IMR-90 (cell line): ENCODE data around the gene DUS3L. TPM values are rescaled to one million over a fixed set of nuclear protein-coding genes. Genes with fewer than 3 reads are reported as not detected.

Source experiments
- ATAC-seq: fragments of 200-7000 bp; cut with Tn5 transposase; 2 replicates; pipeline ENCODE4 v1.9.1; 2020; ENCODE audit warnings: low read depth, mild to moderate bottlenecking, moderate library complexity
- Bru-seq: library from RNA; stranded (reverse); fragments of 400-500 nt; gene quantifications from one replicate; lab custom pipeline; 2021; lab: Mats Ljungman, UMichigan
- BruChase-seq, 2 experiments: library from RNA; stranded (reverse); fragments of 400-500 nt; gene quantifications; one replicate each; lab custom pipeline; 2021; lab: Mats Ljungman, UMichigan
- BruUV-seq: library from RNA; stranded (reverse); fragments of 400-500 nt; replicated peaks from 2 replicates; lab custom pipeline; 2021; lab: Mats Ljungman, UMichigan
- CTCF ChIA-PET: fragments of 300-600 bp; formaldehyde crosslinking; extraction: SDS; loops from one replicate; lab custom pipeline; 2021; ENCODE audit warnings: antibody characterized with exemption; lab: Yijun Ruan, JAX
- POLR2A ChIA-PET: fragments of 300-600 bp; sonication (Branson Sonifier 250); formaldehyde crosslinking; loops from one replicate; lab custom pipeline; 2022; ENCODE audit warnings: antibody characterized with exemption; ENCODE audit not compliant: unreplicated experiment; lab: Charles Lee
- DNase-seq: peaks from one replicate; pipeline ENCODE4 v3.0.0; 2013
- H2AFZ ChIP-seq: replicated peaks from 2 replicates; pipeline ENCODE3; 2013; ENCODE audit warnings: low read length, mild to moderate bottlenecking; ENCODE audit not compliant: poor library complexity
- H2AK5ac ChIP-seq: 2 replicates; pipeline ENCODE4 v1.6.1; 2013; ENCODE audit warnings: low read depth, low read length, inconsistent platforms
- H2AK9ac ChIP-seq: replicated peaks from 2 replicates; pipeline ENCODE3; 2013; ENCODE audit warnings: mild to moderate bottlenecking, low read depth, low read length, moderate library complexity; ENCODE audit not compliant: poor library complexity
- H2BK120ac ChIP-seq: 2 replicates; pipeline ENCODE4 v1.6.1; 2013; ENCODE audit warnings: low read depth, low read length, inconsistent platforms
- H2BK15ac ChIP-seq: 3 replicates; pipeline ENCODE4 v1.6.1; 2013; ENCODE audit warnings: low read depth, low read length, inconsistent platforms
- H2BK20ac ChIP-seq: 2 replicates; pipeline ENCODE4 v1.6.1; 2013; ENCODE audit warnings: low read depth, mild to moderate bottlenecking, inconsistent platforms, low read length, moderate library complexity
- H2BK5ac ChIP-seq: 2 replicates; pipeline ENCODE4 v1.6.1; 2013; ENCODE audit warnings: mild to moderate bottlenecking, low read depth, low read length, inconsistent platforms; ENCODE audit not compliant: poor library complexity, severe bottlenecking
- H3K14ac ChIP-seq: replicated peaks from 2 replicates; pipeline ENCODE4 v1.6.1; 2013; ENCODE audit warnings: low read depth, low read length, inconsistent platforms
- H3K18ac ChIP-seq: 2 replicates; pipeline ENCODE4 v1.6.1; 2013; ENCODE audit warnings: low read depth, low read length, control low read depth
- H3K23ac ChIP-seq: 2 replicates; pipeline ENCODE4 v1.6.1; 2013; ENCODE audit warnings: low read depth, low read length, inconsistent platforms
- H3K27ac ChIP-seq: 2 replicates; pipeline ENCODE4 v1.5.1; 2013; ENCODE audit warnings: mild to moderate bottlenecking, control low read depth, low read length; ENCODE audit not compliant: insufficient read depth
- H3K27me3 ChIP-seq: 2 replicates; pipeline ENCODE4 v1.6.1; 2013; ENCODE audit warnings: low read length; ENCODE audit not compliant: control insufficient read depth, insufficient read depth
- H3K36me3 ChIP-seq: 2 replicates; pipeline ENCODE4 v1.6.1; 2013; ENCODE audit warnings: low read length, mixed read lengths; ENCODE audit not compliant: control insufficient read depth, insufficient read depth
- H3K4ac ChIP-seq: 2 replicates; pipeline ENCODE4 v1.6.1; 2013; ENCODE audit warnings: low read depth, low read length, inconsistent platforms
- H3K4me1 ChIP-seq: 2 replicates; pipeline ENCODE4 v1.6.1; 2013; ENCODE audit warnings: low read length, mixed read lengths; ENCODE audit not compliant: control insufficient read depth, insufficient read depth
- H3K4me2 ChIP-seq: 2 replicates; pipeline ENCODE4 v1.6.1; 2013; ENCODE audit warnings: low read depth, mild to moderate bottlenecking, control low read depth, low read length, moderate library complexity
- H3K4me3 ChIP-seq: 2 replicates; pipeline ENCODE4 v1.5.1; 2013; ENCODE audit warnings: low read depth, mild to moderate bottlenecking, control low read depth, low read length, moderate library complexity; ENCODE audit not compliant: insufficient read depth
- H3K56ac ChIP-seq: 2 replicates; pipeline ENCODE4 v1.6.1; 2013; ENCODE audit warnings: low read length, inconsistent platforms; ENCODE audit not compliant: insufficient read depth; ENCODE audit errors: extremely low read depth
- H3K79me1 ChIP-seq, 2 experiments: 2 replicates each; pipeline ENCODE4 v1.6.1; 2013; ENCODE audit warnings: low read length in 2 of 2, inconsistent platforms in 1 of 2, low read depth in 1 of 2
- H3K9ac ChIP-seq: 2 replicates; pipeline ENCODE4 v1.6.1; 2013; ENCODE audit warnings: low read depth, low read length, control low read depth
- H3K9me1 ChIP-seq: 2 replicates; pipeline ENCODE4 v1.6.1; 2013; ENCODE audit warnings: low read length, inconsistent platforms; ENCODE audit not compliant: insufficient read depth
- H3K9me3 ChIP-seq: 2 replicates; pipeline ENCODE4 v1.6.1; 2013; ENCODE audit warnings: low read length; ENCODE audit not compliant: control insufficient read depth, insufficient read depth
- H4K20me1 ChIP-seq: 2 replicates; pipeline ENCODE4 v1.6.1; 2013; ENCODE audit warnings: low read length, inconsistent platforms; ENCODE audit not compliant: insufficient read depth
- H4K5ac ChIP-seq: 2 replicates; pipeline ENCODE4 v1.6.1; 2013; ENCODE audit warnings: mild to moderate bottlenecking, low read depth, low read length, control low read depth
- H4K8ac ChIP-seq, 2 experiments: 2 replicates each; pipeline ENCODE4 v1.6.1; 2013; ENCODE audit warnings: low read depth in 2 of 2, low read length in 2 of 2, control low read depth in 1 of 2, inconsistent platforms in 1 of 2
- H4K91ac ChIP-seq: 2 replicates; pipeline ENCODE4 v1.6.1; 2013; ENCODE audit warnings: low read depth, low read length, inconsistent platforms; ENCODE audit not compliant: insufficient read depth
- BHLHE40 ChIP-seq: fragments of 150-350 bp; IDR thresholded peaks from 2 replicates; pipeline ENCODE4 v1.6.1; 2016; ENCODE audit warnings: mild to moderate bottlenecking, low read depth, low read length
- CEBPB ChIP-seq: IDR thresholded peaks from 2 replicates; pipeline ENCODE4 v1.6.1; 2012; ENCODE audit warnings: low read depth, low read length, improper control_type of control experiment
- MAFK ChIP-seq: IDR thresholded peaks from 2 replicates; pipeline ENCODE4 v1.6.1; 2012; ENCODE audit warnings: low read depth, low read length, improper control_type of control experiment
- MAZ ChIP-seq: IDR thresholded peaks from 2 replicates; pipeline ENCODE4 v1.6.1; 2012; ENCODE audit warnings: low read depth, mild to moderate bottlenecking, low read length, improper control_type of control experiment, moderate library complexity, borderline replicate concordance
- MXI1 ChIP-seq: IDR thresholded peaks from 2 replicates; pipeline ENCODE4 v1.6.1; 2012; ENCODE audit warnings: low read depth, mild to moderate bottlenecking, low read length, moderate library complexity, borderline replicate concordance
- POLR2A ChIP-seq: IDR thresholded peaks from 2 replicates; pipeline ENCODE4 v1.6.1; 2012; ENCODE audit warnings: mild to moderate bottlenecking, low read depth, low read length
- RFX5 ChIP-seq: IDR thresholded peaks from 2 replicates; pipeline ENCODE4 v1.8.0; 2012; ENCODE audit warnings: low read depth, mild to moderate bottlenecking, low read length, moderate library complexity
- WGBS, 2 experiments: methylation state at CpG; one replicate each; pipeline versions ENCODE4 v1.1.5 to v1.1.7; 2013; ENCODE audit warnings: missing lambda C conversion rate in 2 of 2; ENCODE audit not compliant: insufficient read length in 1 of 2; ENCODE audit errors: extremely low coverage in 2 of 2; 5-methylcytosine and 5-hydroxymethylcytosine counted together
- dilution Hi-C: fragments of 300-500 bp; cut with HindIII; formaldehyde crosslinking; loops from one replicate; pipeline ENCODE4 v1.14.3; 2018; ENCODE audit warnings: low sequenced_read_pairs; ENCODE audit not compliant: unreplicated experiment
- in situ Hi-C: fragments of 300-500 bp; cut with MboI; formaldehyde crosslinking; loops from 3 replicates; pipeline ENCODE4 v1.14.3; 2019; ENCODE audit warnings: low sequenced_read_pairs, inconsistent platforms, mixed read lengths
- intact Hi-C: fragments of 100-400 bp; cut with micrococcal nuclease; formaldehyde crosslinking; loops from 2 replicates; pipeline ENCODE4 v1.10.0; 2022
- long read RNA-seq: library from polyadenylated mRNA; unstranded; transcript quantifications from one replicate; pipeline ENCODE4 v2.0.0, GENCODE V29; 2021; ENCODE audit not compliant: unreplicated experiment
- polyA plus RNA-seq, 3 experiments: library from polyadenylated mRNA; depleted of rRNA; stranded (reverse); fragments of >200 nt; gene quantifications; 2 replicates each; pipeline ENCODE4 v1.2.3, GENCODE V29; 2012; ENCODE audit warnings: low replicate concordance in 1 of 3
- total RNA-seq: library from RNA; depleted of rRNA; stranded (reverse); fragments of >200 nt; gene quantifications from 2 replicates; pipeline ENCODE4 v1.2.3, GENCODE V29; 2012; rRNA removed
- TF ChIP-seq, protein P1 (sequence below): fragments of 150-350 bp; IDR thresholded peaks from 2 replicates; pipeline ENCODE4 v1.6.1; 2017; ENCODE audit warnings: mild to moderate bottlenecking, antibody characterized with exemption, low read length, low read depth

DUS3L gene, protein sequence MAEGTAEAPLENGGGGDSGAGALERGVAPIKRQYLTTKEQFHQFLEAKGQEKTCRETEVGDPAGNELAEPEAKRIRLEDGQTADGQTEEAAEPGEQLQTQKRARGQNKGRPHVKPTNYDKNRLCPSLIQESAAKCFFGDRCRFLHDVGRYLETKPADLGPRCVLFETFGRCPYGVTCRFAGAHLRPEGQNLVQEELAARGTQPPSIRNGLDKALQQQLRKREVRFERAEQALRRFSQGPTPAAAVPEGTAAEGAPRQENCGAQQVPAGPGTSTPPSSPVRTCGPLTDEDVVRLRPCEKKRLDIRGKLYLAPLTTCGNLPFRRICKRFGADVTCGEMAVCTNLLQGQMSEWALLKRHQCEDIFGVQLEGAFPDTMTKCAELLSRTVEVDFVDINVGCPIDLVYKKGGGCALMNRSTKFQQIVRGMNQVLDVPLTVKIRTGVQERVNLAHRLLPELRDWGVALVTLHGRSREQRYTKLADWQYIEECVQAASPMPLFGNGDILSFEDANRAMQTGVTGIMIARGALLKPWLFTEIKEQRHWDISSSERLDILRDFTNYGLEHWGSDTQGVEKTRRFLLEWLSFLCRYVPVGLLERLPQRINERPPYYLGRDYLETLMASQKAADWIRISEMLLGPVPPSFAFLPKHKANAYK
- total RNA-seq (12.4 and 14.2 TPM in 2 replicates), polyA plus RNA-seq (2012; rRNA removed) (21.3 and 25.6 TPM in 2 replicates), Bru-seq, nascent RNA (percentile 60 among the genes with signal in this experiment), BruChase-seq, experiment 1, labeled RNA remaining after a 6-hour chase (percentile 58 among the genes with signal in this experiment), BruChase-seq, experiment 2, labeled RNA remaining after a 2-hour chase (percentile 47 among the genes with signal in this experiment)
- 18.7 and 45.2 TPM in 2 replicates for polyA plus RNA-seq (2012; cell fraction: cytosol; rRNA removed)
- polyA plus RNA-seq (2012; cell fraction: nucleus; rRNA removed; ENCODE audit: low replicate concordance), result 102 and 228 TPM in 2 replicates
- long read RNA-seq, transcript DUS3L-201 (13 exons, 2,113 nt), result major isoform, 6 of 12 reads
- long read RNA-seq, partial matches to known transcripts, result 3 of 12 reads
- long read RNA-seq, other reads (novel, unspliced or antisense), result 3 of 12 reads

DNA sequence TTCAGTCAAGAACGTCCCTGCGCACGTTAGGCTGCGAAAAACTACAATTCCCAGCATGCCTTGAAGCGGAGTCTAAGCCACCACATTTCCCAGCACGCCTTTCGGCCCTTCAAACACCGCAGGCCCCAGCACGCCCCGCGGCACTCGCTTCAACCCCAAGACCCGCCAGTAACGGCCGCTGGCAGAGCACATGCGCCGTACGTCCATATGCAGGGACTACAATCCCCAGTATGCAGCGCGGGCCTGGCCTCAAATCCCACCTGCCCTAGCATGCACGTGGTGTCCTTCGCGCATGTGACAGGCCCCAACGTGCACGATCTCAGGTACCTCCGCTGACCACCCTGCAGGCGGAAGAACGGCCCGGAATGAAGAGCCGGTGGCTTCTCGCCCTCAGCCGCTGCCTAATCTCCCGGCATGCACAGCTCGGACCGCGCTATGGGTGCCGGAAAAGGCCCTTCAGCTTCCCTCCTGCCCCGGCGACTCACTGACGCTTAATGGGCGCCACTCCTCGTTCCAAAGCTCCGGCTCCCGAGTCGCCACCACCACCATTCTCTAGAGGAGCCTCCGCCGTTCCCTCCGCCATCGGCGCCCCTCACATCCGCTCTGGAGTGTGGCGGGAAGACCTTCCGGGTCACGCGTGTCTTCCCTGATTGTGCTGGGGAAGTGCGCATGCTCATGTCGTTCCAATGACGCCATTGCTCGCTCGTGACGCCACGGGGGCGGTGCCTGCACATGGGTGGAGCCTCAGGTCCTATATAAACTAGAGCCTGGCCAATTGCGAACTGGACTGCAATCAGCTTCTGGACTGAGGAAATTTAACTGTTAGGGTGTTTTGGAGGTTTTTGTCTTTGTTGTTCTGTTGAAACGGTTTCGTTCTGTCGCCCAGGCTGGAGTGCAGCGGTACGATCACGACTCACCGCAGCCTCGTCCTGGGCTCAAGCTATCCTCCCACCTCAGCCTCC lies at the start of gene DUS3L:
DUS3L (minus strand) TSS at position 605 of the 962 bp plus-strand sequence; CDS start at position 583, 22 bp downstream.
- peak within 1 kb of the TSS; percentile 48 for H3K9ac ChIP-seq
- intact Hi-C loops, result loop anchor here (10.0 kb wide), 1 partner anchor 664 kb away; the partner anchor contains the start of gene SLC25A23
- peak within 1 kb of the TSS; percentile 80 for H4K5ac ChIP-seq
- 0 out of 2 replicates have a peak, but pooled peaks cover 3% of the 10 kb centered on the region for H3K9me1 ChIP-seq
- H4K91ac ChIP-seq, result peak within 1 kb of the TSS; percentile 87
- peak within 1 kb of the TSS; percentile 73 for H3K27ac ChIP-seq
- TF ChIP-seq MAZ (peak; percentile 54; the same call in 1 of the 2 replicates), POLR2A (peak; percentile 89), MAFK (no peak), CEBPB (peak; percentile 37; the same call in 1 of the 2 replicates), BHLHE40 (peak; percentile 62; the same call in 1 of the 2 replicates), MXI1 (peak; percentile 99), RFX5 (no peak)
- TF ChIP-seq, protein P1, sequence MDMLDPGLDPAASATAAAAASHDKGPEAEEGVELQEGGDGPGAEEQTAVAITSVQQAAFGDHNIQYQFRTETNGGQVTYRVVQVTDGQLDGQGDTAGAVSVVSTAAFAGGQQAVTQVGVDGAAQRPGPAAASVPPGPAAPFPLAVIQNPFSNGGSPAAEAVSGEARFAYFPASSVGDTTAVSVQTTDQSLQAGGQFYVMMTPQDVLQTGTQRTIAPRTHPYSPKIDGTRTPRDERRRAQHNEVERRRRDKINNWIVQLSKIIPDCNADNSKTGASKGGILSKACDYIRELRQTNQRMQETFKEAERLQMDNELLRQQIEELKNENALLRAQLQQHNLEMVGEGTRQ, result peak; percentile 96
- H3K23ac ChIP-seq, result peak within 1 kb of the TSS; percentile 20; the same call in 1 of the 2 replicates
- peaks cover 33% of the 10 kb centered on the region for H3K36me3 ChIP-seq
- H2BK5ac ChIP-seq, result peak within 1 kb of the TSS; percentile 83
- peak within 1 kb of the TSS; percentile 98 for H2AFZ ChIP-seq
- H4K8ac ChIP-seq, result peak within 1 kb of the TSS; percentile 51 to 94
- H2BK120ac ChIP-seq, result peak within 1 kb of the TSS; percentile 50
- peak within 1 kb of the TSS; percentile 85 for H3K4ac ChIP-seq
- ChIA-PET CTCF (interaction anchor here (0.9 to 1.5 kb wide), 2 partner anchors 13 to 104 kb away, joined by 3 to 4 read pairs; partner anchors contain the start of gene NRTN), POLR2A (interaction anchor here (0.6 kb wide), 1 partner anchor 151 kb away, joined by 3 read pairs; no protein-coding TSS in a partner anchor)
- H2BK15ac ChIP-seq, result no peak within 1 kb of the TSS; the same call in 2 of the 3 replicates
- H3K14ac ChIP-seq, result peak within 1 kb of the TSS; percentile 61
- H3K4me2 ChIP-seq, result peak within 1 kb of the TSS; percentile 84
- DNase-seq, result peak; percentile 98
- H2BK20ac ChIP-seq, result no peak within 1 kb of the TSS
- peak within 1 kb of the TSS; percentile 56 for H2AK5ac ChIP-seq
- H3K18ac ChIP-seq, result peak within 1 kb of the TSS; percentile 10; the same call in 1 of the 2 replicates
- no peaks in the 10 kb centered on the region for H3K9me3 ChIP-seq
- H3K4me3 ChIP-seq, result peak within 1 kb of the TSS; percentile 56
- peak within 1 kb of the TSS; percentile 22; the same call in 1 of the 2 replicates for H3K56ac ChIP-seq
- H3K4me1 ChIP-seq, result 0 out of 2 replicates have a peak, but pooled peaks cover 2% of the 10 kb centered on the region
- peak; percentile 99 for ATAC-seq
- H3K79me1 ChIP-seq, result peaks cover 0 to 11% of the 10 kb centered on the region in 2 experiments; a peak in 2 of 4 replicates
- dilution Hi-C loops, result no loop called here
- H2AK9ac ChIP-seq, result peak within 1 kb of the TSS; percentile 97
- BruUV-seq, result TSS peak; percentile 66
- 0% methylated on average over 31 of the region's 72 CpGs; no CpG with 5 or more reads in 1 of the 2 experiments for WGBS, 2 experiments
- H3K27me3 ChIP-seq, result no peaks in the 10 kb centered on the region
- in situ Hi-C loops, result no loop called here
- peaks cover 7% of the 10 kb centered on the region for H4K20me1 ChIP-seq
